Prostate gland (tissue), 2 donors: ENCODE data around the gene GDPD4. TPM values are rescaled to one million over a fixed set of nuclear protein-coding genes. Genes with fewer than 3 reads are reported as not detected.
"Not testable (repeated sequence)": the region's sequence is repeated elsewhere in the genome, so short reads cannot be mapped to it uniquely, and the experiment has no call there.

Experiments used
- DNase-seq: peaks from one replicate; pipeline ENCODE4 v3.0.0-alpha.2; 2019; ENCODE audit warnings: low spot score
- H3K27ac ChIP-seq, 2 donors: fragments of 200-600 bp; sonication (generic); 2 replicates each; pipeline ENCODE4 v1.5.1; 2017 to 2019
- H3K27me3 ChIP-seq: fragments of 200-600 bp; sonication (generic); replicated peaks from 2 replicates; pipeline ENCODE4 v1.5.1; 2019; ENCODE audit not compliant: insufficient read depth
- H3K36me3 ChIP-seq, 2 donors: fragments of 200-600 bp; sonication (generic); 1 replicate in 1 of 2; 2 replicates in 1 of 2; pipeline versions ENCODE4 v1.5.1 to v1.8.1; 2017 to 2019
- H3K4me1 ChIP-seq: fragments of 200-600 bp; sonication (generic); replicated peaks from 2 replicates; pipeline ENCODE4 v1.5.1; 2019
- H3K4me3 ChIP-seq, 2 donors: fragments of 200-600 bp; sonication (generic); 2 replicates each; pipeline ENCODE4 v1.5.1; 2017 to 2019
- H3K9me3 ChIP-seq: fragments of 200-600 bp; sonication (generic); 2 replicates; pipeline ENCODE4 v1.5.1; 2017
- POLR2A ChIP-seq: fragments of 450-650 bp; IDR thresholded peaks from one replicate; pipeline ENCODE4 v1.6.1; 2016; ENCODE audit warnings: antibody characterized with exemption, mild to moderate bottlenecking
- POLR2AphosphoS5 ChIP-seq: sonication (generic); formaldehyde crosslinking; IDR thresholded peaks from one replicate; pipeline ENCODE4 v1.6.1; 2017; ENCODE audit warnings: antibody characterized with exemption
- WGBS: methylation state at CpG from one replicate; pipeline ENCODE4 v1.1.5; 2018; 5-methylcytosine and 5-hydroxymethylcytosine counted together
- intact Hi-C: fragments of 100-400 bp; cut with DNase I; formaldehyde crosslinking; loops from one replicate; pipeline ENCODE4 v1.14.2; 2022
- total RNA-seq, 2 donors: library from RNA; depleted of rRNA; stranded (reverse); fragments of >200 nt; gene quantifications; one replicate each; pipeline ENCODE4 v1.1.0, GENCODE V29; 2016
- TF ChIP-seq, protein P1 (sequence below), 4 experiments: fragments of 200-600 bp in 2 of 4; fragments of 450-650 bp in 2 of 4; sonication (generic) in 2 of 4; IDR thresholded peaks; 1 replicate in 3 of 4; 2 replicates in 1 of 4; pipeline ENCODE4 v1.5.1; 2016 to 2019; ENCODE audit warnings: antibody characterized with exemption in 4 of 4, mild to moderate bottlenecking in 2 of 4, moderate library complexity in 2 of 4

GDPD4 gene
- total RNA-seq, 2 donors from 2014 or later, result 7.4 TPM; not detected in 1

DNA sequence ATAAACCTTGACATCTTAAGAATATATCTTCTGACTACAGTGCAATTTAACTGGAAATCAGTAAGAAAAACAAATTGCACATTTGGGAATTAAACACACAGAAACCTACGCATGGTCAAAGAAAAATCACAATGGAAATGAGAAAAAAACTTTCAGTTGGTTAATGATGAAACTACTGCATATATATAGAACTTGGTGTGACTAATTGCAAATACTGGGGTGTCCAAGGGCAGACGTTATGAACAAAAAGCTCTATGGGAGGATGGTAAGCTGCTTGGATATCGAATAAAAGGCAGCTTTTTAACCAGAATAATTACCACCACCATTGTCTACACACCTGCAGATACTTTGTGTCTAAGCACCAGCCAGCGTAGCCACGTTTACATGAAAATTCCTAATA, 791 bp downstream of the GDPD4 start:
- WGBS, result 57% methylated on average over 5 of the region's 5 CpGs
- Histone ChIP-seq H3K36me3 (no peaks in the 10 kb centered on the region), H3K27me3 (no peaks in the 10 kb centered on the region), H3K9me3 (no peaks in the 10 kb centered on the region), H3K4me3 (no peak overlapping the region), H3K27ac (no peak overlapping the region), H3K4me1 (no peaks in the 10 kb centered on the region)
- no peak for DNase-seq
- TF ChIP-seq, protein P1, sequence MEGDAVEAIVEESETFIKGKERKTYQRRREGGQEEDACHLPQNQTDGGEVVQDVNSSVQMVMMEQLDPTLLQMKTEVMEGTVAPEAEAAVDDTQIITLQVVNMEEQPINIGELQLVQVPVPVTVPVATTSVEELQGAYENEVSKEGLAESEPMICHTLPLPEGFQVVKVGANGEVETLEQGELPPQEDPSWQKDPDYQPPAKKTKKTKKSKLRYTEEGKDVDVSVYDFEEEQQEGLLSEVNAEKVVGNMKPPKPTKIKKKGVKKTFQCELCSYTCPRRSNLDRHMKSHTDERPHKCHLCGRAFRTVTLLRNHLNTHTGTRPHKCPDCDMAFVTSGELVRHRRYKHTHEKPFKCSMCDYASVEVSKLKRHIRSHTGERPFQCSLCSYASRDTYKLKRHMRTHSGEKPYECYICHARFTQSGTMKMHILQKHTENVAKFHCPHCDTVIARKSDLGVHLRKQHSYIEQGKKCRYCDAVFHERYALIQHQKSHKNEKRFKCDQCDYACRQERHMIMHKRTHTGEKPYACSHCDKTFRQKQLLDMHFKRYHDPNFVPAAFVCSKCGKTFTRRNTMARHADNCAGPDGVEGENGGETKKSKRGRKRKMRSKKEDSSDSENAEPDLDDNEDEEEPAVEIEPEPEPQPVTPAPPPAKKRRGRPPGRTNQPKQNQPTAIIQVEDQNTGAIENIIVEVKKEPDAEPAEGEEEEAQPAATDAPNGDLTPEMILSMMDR (IDR thresholded peaks at IDR 0.05), result no peak
- TF ChIP-seq POLR2A (no peak), POLR2AphosphoS5 (no peak)
- intact Hi-C loops, result no loop called here

DNA sequence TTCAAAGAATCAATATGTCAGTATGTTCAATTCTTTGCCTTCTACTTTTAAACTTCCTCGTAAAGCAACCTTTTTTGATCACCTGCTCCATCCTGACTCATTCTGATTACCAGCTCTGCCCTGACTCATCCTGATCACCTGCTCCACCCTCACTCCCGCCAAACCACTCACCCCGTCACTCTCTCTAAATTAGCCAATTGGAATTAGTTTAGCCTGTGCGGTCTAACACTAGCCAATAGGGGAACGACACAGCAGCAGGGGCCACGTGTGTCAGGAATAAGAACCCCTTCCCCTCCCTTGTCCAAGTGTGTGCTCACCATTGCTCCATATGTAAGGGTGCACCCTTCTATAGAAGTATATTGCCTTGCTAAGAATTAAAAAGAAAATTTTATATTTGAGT, 1.5 kb downstream of the GDPD4 start:
- H3K9me3 ChIP-seq, H3K4me1 ChIP-seq, H3K36me3 ChIP-seq, H3K27me3 ChIP-seq, intact Hi-C loops, DNase-seq, H3K4me3 ChIP-seq, H3K27ac ChIP-seq: not testable (repeated sequence)
- 77% methylated on average over 6 of the region's 6 CpGs for WGBS

DNA sequence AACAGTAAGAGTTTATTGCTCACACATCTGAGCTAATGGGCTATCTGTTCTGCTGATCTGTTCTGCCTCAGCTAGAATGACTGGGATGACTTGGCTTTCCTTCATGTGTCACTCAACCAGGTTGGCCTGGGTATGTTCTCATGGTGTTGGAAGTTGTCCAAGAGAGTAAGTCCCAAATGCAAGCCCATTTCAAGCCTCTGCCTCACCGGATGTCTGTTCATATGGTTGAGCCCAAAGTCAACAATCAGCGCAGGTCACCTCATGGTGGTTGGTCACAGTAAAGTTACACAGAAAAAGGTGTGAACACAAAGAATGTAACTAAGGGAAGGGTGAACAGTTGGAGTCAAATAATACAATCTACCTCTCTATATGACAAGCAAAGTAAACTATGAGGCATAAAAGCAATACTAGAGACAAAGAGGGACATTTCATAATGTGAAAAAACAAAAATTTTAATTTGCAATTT, 1.9 kb downstream of the GDPD4 start:
- intact Hi-C loops, result no loop called here
- no peak overlapping the region for H3K4me3 ChIP-seq
- TF ChIP-seq POLR2AphosphoS5 (no peak), POLR2A (no peak)
- TF ChIP-seq, protein P1 (IDR thresholded peaks at IDR 0.05), result no peak
- H3K27ac ChIP-seq, result no peak overlapping the region
- H3K4me1 ChIP-seq, result no peaks in the 10 kb centered on the region
- DNase-seq, result no peak
- no peaks in the 10 kb centered on the region for H3K36me3 ChIP-seq
- no peaks in the 10 kb centered on the region for H3K9me3 ChIP-seq
- H3K27me3 ChIP-seq, result no peaks in the 10 kb centered on the region
- WGBS, result 23% methylated on average over 2 of the region's 2 CpGs

DNA sequence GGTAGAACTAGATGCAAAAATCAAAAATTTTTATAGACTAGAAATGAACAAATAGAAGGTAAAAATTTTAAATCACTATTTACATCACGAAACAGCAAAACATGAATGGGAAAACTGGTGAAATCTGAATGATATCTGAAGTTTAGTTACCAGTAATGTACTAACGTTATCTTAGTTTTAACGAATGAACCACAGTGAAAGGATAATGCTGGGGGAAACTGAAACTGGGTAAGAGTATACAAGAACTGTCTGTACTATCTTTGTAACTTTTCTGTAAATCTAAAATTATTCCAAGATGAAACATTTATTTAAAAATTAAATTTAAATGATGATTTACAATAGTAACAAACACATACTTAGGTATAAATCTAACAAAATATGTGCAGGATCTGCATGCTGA, 7.4 kb downstream of the GDPD4 start:
- 89% methylated on average over 3 of the region's 3 CpGs for WGBS
- H3K27ac ChIP-seq, result no peak overlapping the region
- H3K36me3 ChIP-seq, result no peaks in the 10 kb centered on the region
- peaks cover under 1% of the 10 kb centered on the region for H3K27me3 ChIP-seq
- H3K4me1 ChIP-seq, result no peaks in the 10 kb centered on the region
- TF ChIP-seq, protein P1 (IDR thresholded peaks at IDR 0.05), result no peak
- no peak for TF ChIP-seq POLR2A
- no peak for DNase-seq
- intact Hi-C loops, result no loop called here
- no peak overlapping the region for H3K4me3 ChIP-seq
- H3K9me3 ChIP-seq, result no peaks in the 10 kb centered on the region

DNA sequence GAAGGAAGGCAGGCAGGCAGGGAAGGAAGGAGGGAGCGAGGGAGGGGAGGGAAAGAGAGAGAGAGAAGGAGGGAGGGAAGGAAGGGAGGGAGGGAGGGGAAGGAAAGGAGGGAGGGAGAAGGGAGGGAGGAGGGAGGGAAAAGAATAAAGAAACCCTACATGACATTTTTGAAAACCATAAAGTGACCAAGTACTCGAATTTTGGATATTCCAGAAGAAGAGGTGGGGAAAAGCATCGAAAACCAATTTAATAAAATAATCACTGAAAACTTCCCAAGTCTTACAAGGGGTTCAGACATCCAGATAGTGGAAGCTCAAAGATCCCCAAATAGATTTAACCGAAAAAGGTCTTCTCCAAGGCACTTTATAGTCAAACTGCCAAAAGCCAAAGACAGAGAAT, 11.7 kb downstream of the GDPD4 start:
- intact Hi-C loops, result no loop called here

More for the DNA sequence above, 11.7 kb downstream of the GDPD4 start:
- Histone ChIP-seq H3K9me3 (no peaks in the 10 kb centered on the region), H3K36me3 (no peaks in the 10 kb centered on the region), H3K4me1 (no peaks in the 10 kb centered on the region), H3K27ac (no peak overlapping the region), H3K4me3 (no peak overlapping the region), H3K27me3 (peaks cover 3% of the 10 kb centered on the region)
- no peak for TF ChIP-seq POLR2AphosphoS5
- TF ChIP-seq POLR2A, result no peak
- TF ChIP-seq, protein P1 (IDR thresholded peaks at IDR 0.05), result no peak
- WGBS, result 70% methylated on average over 4 of the region's 4 CpGs
- no peak for DNase-seq
